WTC11 (cell line): ENCODE data around the gene NCOA3. TPM values are rescaled to one million over a fixed set of nuclear protein-coding genes. Genes with fewer than 3 reads are reported as not detected.
A peak's percentile ranks its signal among the peaks of the same experiment; 100 is the strongest.

Experiments
- ATAC-seq: fragments of 200-7000 bp; cut with Tn5 transposase; 2 replicates; pipeline ENCODE4 v1.10.0; 2021; ENCODE audit warnings: mild to moderate bottlenecking, moderate library complexity
- CTCF ChIA-PET: fragments of 300-600 bp; sonication (Branson Sonifier 250); formaldehyde crosslinking; loops from one replicate; lab custom pipeline; 2021; ENCODE audit warnings: antibody characterized with exemption; lab: Charles Lee
- POLR2A ChIA-PET: fragments of 350-600 bp; sonication (Branson Sonifier 250); formaldehyde crosslinking; loops from one replicate; lab custom pipeline; 2021; ENCODE audit warnings: antibody characterized with exemption; lab: Charles Lee
- DNase-seq: peaks from one replicate; pipeline ENCODE4 v3.0.0; 2021; ENCODE audit warnings: low spot score
- H3K27ac Mint-ChIP-seq: 2 replicates; pipeline ENCODE4 v1.8.0; 2021; ENCODE audit warnings: mixed read lengths
- H3K27me3 Mint-ChIP-seq: 2 replicates; pipeline ENCODE4 v1.8.0; 2021; ENCODE audit warnings: low read depth, mild to moderate bottlenecking, moderate library complexity, mixed read lengths
- H3K36me3 Mint-ChIP-seq: 2 replicates; pipeline ENCODE4 v1.8.0; 2021; ENCODE audit warnings: mixed read lengths
- H3K4me1 Mint-ChIP-seq: 2 replicates; pipeline ENCODE4 v1.8.0; 2022; ENCODE audit warnings: mixed read lengths
- H3K4me3 Mint-ChIP-seq: 2 replicates; pipeline ENCODE4 v1.8.0; 2021; ENCODE audit warnings: mild to moderate bottlenecking, moderate library complexity, mixed read lengths
- H3K9me3 Mint-ChIP-seq: 2 replicates; pipeline ENCODE4 v1.8.0; 2021; ENCODE audit warnings: mixed read lengths
- EMX1 ChIP-seq: fragments of 250-450 bp; sonication (Bioruptor Pico); IDR thresholded peaks from 2 replicates; pipeline ENCODE4 v1.8.0; 2021; ENCODE audit warnings: mild to moderate bottlenecking
- ESRRA ChIP-seq: sonication (generic); formaldehyde crosslinking; IDR thresholded peaks from 2 replicates; pipeline ENCODE4 v1.8.1; 2022; ENCODE audit warnings: mild to moderate bottlenecking, missing genetic modification reagents, borderline replicate concordance
- GTF2I ChIP-seq: fragments of 250-450 bp; sonication (Bioruptor Pico); conservative IDR thresholded peaks from 2 replicates; pipeline ENCODE4 v1.4.0; 2021; ENCODE audit warnings: mild to moderate bottlenecking
- HMGA2 ChIP-seq: fragments of 250-450 bp; sonication (Bioruptor Pico); IDR thresholded peaks from 2 replicates; pipeline ENCODE4 v1.4.0; 2021; ENCODE audit warnings: mild to moderate bottlenecking, moderate library complexity
- JAZF1 ChIP-seq: fragments of 250-450 bp; sonication (Bioruptor Pico); IDR thresholded peaks from 2 replicates; pipeline ENCODE4 v1.9.0; 2021; ENCODE audit warnings: moderate library complexity, mild to moderate bottlenecking, inconsistent platforms
- TCF7 ChIP-seq: sonication (generic); formaldehyde crosslinking; IDR thresholded peaks from 2 replicates; pipeline ENCODE4 v1.8.0; 2022; ENCODE audit warnings: mild to moderate bottlenecking, low read depth, missing genetic modification reagents, moderate library complexity
- TEAD1 ChIP-seq: sonication (generic); formaldehyde crosslinking; IDR thresholded peaks from 2 replicates; pipeline ENCODE4 v1.8.0; 2022; ENCODE audit warnings: mild to moderate bottlenecking, missing genetic modification reagents
- ZNF138 ChIP-seq: sonication (generic); formaldehyde crosslinking; conservative IDR thresholded peaks from 2 replicates; pipeline ENCODE4 v1.8.1; 2022; ENCODE audit warnings: mild to moderate bottlenecking, moderate library complexity, missing genetic modification reagents
- ZNF232 ChIP-seq: sonication (generic); formaldehyde crosslinking; IDR thresholded peaks from 2 replicates; pipeline ENCODE4 v1.8.0; 2022; ENCODE audit warnings: mild to moderate bottlenecking, missing genetic modification reagents
- ZNF263 ChIP-seq: sonication (generic); formaldehyde crosslinking; IDR thresholded peaks from 2 replicates; pipeline ENCODE4 v1.8.1; 2022; ENCODE audit warnings: low read depth, mild to moderate bottlenecking, moderate library complexity, missing genetic modification reagents
- ZNF317 ChIP-seq: sonication (generic); formaldehyde crosslinking; IDR thresholded peaks from 2 replicates; pipeline ENCODE4 v1.8.1; 2023; ENCODE audit warnings: low read depth, mild to moderate bottlenecking, moderate library complexity, missing genetic modification reagents, borderline replicate concordance
- total RNA-seq: library from RNA; stranded (reverse); gene quantifications from 3 replicates; pipeline ENCODE4 v1.2.3, GENCODE V29; 2021
- TF ChIP-seq, protein P1 (sequence below): fragments of 250-450 bp; sonication (Bioruptor Pico); IDR thresholded peaks from 2 replicates; pipeline ENCODE4 v1.8.0; 2021; ENCODE audit warnings: mild to moderate bottlenecking
- TF ChIP-seq, protein P2 (sequence below): sonication (generic); formaldehyde crosslinking; conservative IDR thresholded peaks from 2 replicates; pipeline ENCODE4 v1.8.1; 2023; ENCODE audit warnings: mild to moderate bottlenecking, low read depth, missing genetic modification reagents, moderate library complexity
- TF ChIP-seq, protein P3 (sequence below): sonication (generic); formaldehyde crosslinking; conservative IDR thresholded peaks from 2 replicates; pipeline ENCODE4 v1.8.1; 2022; ENCODE audit warnings: mild to moderate bottlenecking, missing genetic modification reagents
- TF ChIP-seq, protein P4 (sequence below): sonication (generic); formaldehyde crosslinking; IDR thresholded peaks from 2 replicates; pipeline ENCODE4 v1.8.0; 2022; ENCODE audit warnings: mild to moderate bottlenecking, missing genetic modification reagents
- TF ChIP-seq, protein P5 (sequence below): fragments of 250-450 bp; sonication (Bioruptor Pico); conservative IDR thresholded peaks from 2 replicates; pipeline ENCODE4 v1.9.0; 2021; ENCODE audit warnings: mild to moderate bottlenecking
- TF ChIP-seq, protein P6 (sequence below): fragments of 200-600 bp; IDR thresholded peaks from 2 replicates; pipeline ENCODE4 v1.8.0; 2022; ENCODE audit warnings: antibody characterized with exemption
- TF ChIP-seq, protein P7 (sequence below): sonication (generic); formaldehyde crosslinking; IDR thresholded peaks from 2 replicates; pipeline ENCODE4 v1.8.1; 2023; ENCODE audit warnings: mild to moderate bottlenecking, missing genetic modification reagents, borderline replicate concordance

Gene NCOA3
- total RNA-seq, 1 experiment from 2014 or later: 25.2 TPM

DNA sequence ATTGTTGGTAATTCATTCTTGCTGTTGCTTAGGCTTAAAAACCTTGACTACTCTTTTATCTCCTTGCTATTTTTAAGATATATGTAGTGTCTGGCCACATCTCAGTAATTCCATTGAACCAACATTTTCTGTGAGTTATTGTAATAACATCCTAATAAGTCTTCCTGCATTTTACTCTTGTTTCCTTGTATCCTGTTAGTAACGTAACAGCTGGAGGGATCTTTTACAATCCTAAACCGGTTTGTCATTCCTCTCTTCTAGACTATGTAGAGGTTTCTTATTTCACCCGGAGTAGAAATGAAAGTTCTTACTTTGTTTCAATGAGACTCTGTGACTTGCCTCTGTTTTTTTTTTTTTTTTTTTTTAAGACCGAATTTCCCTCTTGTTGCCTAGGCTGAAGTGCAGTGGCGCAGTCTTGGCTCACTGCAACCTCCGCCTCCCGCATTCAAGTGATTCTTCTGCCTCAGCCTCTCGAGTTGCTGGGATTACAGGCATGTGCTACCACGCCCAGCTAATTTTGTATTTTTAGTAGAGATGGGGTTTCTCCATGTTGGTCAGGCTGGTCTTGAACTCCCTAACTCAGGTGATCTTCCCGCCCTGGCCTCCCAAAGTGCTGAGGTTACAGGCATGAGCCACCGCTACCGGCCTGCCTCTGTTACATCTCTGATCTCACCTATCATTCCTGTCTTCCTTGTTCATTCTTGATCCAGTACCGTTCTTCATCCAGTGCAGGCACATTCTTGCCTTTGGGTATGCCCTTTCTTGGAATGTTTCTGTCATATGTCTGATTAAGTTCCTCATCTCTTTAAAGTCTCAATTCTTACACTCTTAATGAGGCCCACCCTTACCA lies 44.7 kb downstream of the NCOA3 start:
- Mint-ChIP-seq H3K4me1 (peaks cover 55% of the 10 kb centered on the region), H3K36me3 (no peaks in the 10 kb centered on the region)
- POLR2A ChIA-PET: no interaction called here
- no peak for TF ChIP-seq ESRRA
- TF ChIP-seq, protein P1, sequence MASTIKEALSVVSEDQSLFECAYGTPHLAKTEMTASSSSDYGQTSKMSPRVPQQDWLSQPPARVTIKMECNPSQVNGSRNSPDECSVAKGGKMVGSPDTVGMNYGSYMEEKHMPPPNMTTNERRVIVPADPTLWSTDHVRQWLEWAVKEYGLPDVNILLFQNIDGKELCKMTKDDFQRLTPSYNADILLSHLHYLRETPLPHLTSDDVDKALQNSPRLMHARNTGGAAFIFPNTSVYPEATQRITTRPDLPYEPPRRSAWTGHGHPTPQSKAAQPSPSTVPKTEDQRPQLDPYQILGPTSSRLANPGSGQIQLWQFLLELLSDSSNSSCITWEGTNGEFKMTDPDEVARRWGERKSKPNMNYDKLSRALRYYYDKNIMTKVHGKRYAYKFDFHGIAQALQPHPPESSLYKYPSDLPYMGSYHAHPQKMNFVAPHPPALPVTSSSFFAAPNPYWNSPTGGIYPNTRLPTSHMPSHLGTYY (CRISPR knock-in tag): no peak
- TF ChIP-seq TEAD1 (CRISPR knock-in tag): no peak
- no peak for TF ChIP-seq GTF2I (CRISPR knock-in tag)
- TF ChIP-seq ZNF232 (CRISPR knock-in tag): no peak
- TF ChIP-seq, protein P2, sequence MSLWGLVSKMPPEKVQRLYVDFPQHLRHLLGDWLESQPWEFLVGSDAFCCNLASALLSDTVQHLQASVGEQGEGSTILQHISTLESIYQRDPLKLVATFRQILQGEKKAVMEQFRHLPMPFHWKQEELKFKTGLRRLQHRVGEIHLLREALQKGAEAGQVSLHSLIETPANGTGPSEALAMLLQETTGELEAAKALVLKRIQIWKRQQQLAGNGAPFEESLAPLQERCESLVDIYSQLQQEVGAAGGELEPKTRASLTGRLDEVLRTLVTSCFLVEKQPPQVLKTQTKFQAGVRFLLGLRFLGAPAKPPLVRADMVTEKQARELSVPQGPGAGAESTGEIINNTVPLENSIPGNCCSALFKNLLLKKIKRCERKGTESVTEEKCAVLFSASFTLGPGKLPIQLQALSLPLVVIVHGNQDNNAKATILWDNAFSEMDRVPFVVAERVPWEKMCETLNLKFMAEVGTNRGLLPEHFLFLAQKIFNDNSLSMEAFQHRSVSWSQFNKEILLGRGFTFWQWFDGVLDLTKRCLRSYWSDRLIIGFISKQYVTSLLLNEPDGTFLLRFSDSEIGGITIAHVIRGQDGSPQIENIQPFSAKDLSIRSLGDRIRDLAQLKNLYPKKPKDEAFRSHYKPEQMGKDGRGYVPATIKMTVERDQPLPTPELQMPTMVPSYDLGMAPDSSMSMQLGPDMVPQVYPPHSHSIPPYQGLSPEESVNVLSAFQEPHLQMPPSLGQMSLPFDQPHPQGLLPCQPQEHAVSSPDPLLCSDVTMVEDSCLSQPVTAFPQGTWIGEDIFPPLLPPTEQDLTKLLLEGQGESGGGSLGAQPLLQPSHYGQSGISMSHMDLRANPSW (CRISPR knock-in tag): no peak
- TF ChIP-seq, protein P3, sequence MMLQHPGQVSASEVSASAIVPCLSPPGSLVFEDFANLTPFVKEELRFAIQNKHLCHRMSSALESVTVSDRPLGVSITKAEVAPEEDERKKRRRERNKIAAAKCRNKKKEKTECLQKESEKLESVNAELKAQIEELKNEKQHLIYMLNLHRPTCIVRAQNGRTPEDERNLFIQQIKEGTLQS (CRISPR knock-in tag): no peak
- TF ChIP-seq TCF7 (CRISPR knock-in tag): no peak
- TF ChIP-seq, protein P4, sequence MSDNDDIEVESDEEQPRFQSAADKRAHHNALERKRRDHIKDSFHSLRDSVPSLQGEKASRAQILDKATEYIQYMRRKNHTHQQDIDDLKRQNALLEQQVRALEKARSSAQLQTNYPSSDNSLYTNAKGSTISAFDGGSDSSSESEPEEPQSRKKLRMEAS (CRISPR knock-in tag): no peak
- no peak for TF ChIP-seq JAZF1
- no peak for TF ChIP-seq ZNF317 (CRISPR knock-in tag)
- TF ChIP-seq, all 79 proteins: peak for 0
- no peaks in the 10 kb centered on the region for H3K27me3 Mint-ChIP-seq
- peak overlapping the region; percentile 54 for H3K27ac Mint-ChIP-seq
- CTCF ChIA-PET: interaction anchor here (2.5 kb wide), 1 partner anchor 11 kb away, joined by 16 read pairs; no protein-coding TSS in a partner anchor
- ATAC-seq: no peak
- no peak overlapping the region for H3K4me3 Mint-ChIP-seq
- H3K9me3 Mint-ChIP-seq: no peaks in the 10 kb centered on the region
- no peak for DNase-seq

DNA sequence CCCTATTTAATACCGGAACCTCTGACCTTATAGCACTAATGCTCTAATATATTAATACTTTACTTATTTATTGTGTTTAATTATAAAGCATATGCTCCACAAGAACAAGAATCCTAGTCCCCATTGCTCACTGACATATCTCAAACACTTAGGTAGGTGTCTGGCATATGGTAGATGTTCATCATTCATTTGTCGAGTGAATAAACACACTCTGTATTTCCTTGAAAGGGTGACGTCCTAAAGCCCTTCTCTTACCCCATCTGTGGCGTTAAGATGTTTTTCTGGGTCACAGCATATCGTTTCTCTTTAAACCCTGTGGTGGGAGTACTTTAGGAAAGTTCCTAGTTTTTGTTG lies 45.3 kb downstream of the NCOA3 start:
- ATAC-seq (no peak), DNase-seq (no peak)
- Mint-ChIP-seq H3K36me3 (no peaks in the 10 kb centered on the region), H3K9me3 (no peaks in the 10 kb centered on the region), H3K27ac (no peak overlapping the region), H3K4me1 (peaks cover 54% of the 10 kb centered on the region), H3K27me3 (no peaks in the 10 kb centered on the region), H3K4me3 (no peak overlapping the region)
- no peak for TF ChIP-seq ZNF138 (CRISPR knock-in tag)
- TF ChIP-seq HMGA2: peak; percentile 38; the same call in 1 of the 2 replicates
- no peak for TF ChIP-seq EMX1
- ChIA-PET CTCF (no interaction called here), POLR2A (no interaction called here)

DNA sequence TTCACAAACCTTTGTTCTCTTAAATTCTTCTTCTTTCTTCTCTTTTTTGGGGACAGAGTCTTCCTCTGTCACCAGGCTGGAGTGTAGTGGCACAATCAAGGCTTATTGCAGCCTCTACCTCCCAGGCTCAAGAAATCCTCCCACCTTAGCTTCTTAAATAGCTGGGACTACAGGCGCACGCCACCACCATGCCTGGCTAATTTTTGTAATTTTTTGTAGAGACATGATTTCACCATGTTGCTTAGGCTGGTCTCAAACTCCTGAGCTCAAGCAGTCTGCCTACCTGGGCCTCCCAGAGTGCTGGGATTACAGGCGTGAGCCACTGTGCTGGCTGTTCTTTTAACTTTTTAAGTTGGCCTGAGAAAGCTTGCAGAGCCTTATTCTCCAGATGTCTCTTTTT lies 48.0 kb downstream of the NCOA3 start:
- Mint-ChIP-seq H3K4me3 (no peak overlapping the region), H3K9me3 (no peaks in the 10 kb centered on the region), H3K27ac (peak overlapping the region; percentile 9; the same call in 1 of the 2 replicates), H3K4me1 (peaks cover 39% of the 10 kb centered on the region), H3K36me3 (peaks cover 5% of the 10 kb centered on the region), H3K27me3 (no peaks in the 10 kb centered on the region)
- TF ChIP-seq TCF7 (CRISPR knock-in tag): no peak
- TF ChIP-seq, protein P5, sequence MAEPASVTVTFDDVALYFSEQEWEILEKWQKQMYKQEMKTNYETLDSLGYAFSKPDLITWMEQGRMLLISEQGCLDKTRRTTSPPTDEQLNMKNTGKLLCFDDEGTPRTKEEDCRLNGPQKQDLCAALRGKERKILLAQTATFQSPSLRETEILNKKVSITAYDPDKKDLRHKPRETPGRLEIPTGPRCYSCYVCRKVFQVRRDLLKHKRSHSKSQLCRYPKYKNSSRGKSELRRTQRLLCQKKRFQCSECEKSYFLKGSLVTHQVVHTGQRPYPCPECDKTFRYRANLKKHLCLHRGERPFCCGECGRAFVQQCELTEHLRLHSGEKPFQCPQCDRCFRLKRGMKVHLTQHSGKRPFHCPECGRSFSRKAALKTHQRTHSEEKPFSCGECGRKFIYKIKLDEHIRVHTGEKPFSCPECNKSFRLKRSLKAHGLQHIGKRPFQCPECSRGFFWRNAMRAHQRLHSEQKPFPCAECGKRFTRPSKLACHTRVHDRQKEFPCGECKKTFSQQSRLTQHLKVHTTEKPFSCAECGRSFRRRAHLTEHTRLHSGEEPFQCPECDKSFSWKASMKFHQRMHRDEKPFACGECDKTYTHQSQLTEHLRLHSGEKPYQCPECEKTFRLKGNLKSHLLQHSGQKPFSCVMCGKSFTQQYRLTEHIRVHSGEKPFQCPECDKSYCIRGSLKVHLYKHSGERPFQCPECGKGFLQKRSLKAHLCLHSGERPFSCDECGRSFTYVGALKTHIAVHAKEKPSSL (CRISPR knock-in tag): no peak
- no peak for TF ChIP-seq ZNF263 (CRISPR knock-in tag)
- TF ChIP-seq, protein P6, sequence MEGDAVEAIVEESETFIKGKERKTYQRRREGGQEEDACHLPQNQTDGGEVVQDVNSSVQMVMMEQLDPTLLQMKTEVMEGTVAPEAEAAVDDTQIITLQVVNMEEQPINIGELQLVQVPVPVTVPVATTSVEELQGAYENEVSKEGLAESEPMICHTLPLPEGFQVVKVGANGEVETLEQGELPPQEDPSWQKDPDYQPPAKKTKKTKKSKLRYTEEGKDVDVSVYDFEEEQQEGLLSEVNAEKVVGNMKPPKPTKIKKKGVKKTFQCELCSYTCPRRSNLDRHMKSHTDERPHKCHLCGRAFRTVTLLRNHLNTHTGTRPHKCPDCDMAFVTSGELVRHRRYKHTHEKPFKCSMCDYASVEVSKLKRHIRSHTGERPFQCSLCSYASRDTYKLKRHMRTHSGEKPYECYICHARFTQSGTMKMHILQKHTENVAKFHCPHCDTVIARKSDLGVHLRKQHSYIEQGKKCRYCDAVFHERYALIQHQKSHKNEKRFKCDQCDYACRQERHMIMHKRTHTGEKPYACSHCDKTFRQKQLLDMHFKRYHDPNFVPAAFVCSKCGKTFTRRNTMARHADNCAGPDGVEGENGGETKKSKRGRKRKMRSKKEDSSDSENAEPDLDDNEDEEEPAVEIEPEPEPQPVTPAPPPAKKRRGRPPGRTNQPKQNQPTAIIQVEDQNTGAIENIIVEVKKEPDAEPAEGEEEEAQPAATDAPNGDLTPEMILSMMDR: no peak
- TF ChIP-seq, protein P7, sequence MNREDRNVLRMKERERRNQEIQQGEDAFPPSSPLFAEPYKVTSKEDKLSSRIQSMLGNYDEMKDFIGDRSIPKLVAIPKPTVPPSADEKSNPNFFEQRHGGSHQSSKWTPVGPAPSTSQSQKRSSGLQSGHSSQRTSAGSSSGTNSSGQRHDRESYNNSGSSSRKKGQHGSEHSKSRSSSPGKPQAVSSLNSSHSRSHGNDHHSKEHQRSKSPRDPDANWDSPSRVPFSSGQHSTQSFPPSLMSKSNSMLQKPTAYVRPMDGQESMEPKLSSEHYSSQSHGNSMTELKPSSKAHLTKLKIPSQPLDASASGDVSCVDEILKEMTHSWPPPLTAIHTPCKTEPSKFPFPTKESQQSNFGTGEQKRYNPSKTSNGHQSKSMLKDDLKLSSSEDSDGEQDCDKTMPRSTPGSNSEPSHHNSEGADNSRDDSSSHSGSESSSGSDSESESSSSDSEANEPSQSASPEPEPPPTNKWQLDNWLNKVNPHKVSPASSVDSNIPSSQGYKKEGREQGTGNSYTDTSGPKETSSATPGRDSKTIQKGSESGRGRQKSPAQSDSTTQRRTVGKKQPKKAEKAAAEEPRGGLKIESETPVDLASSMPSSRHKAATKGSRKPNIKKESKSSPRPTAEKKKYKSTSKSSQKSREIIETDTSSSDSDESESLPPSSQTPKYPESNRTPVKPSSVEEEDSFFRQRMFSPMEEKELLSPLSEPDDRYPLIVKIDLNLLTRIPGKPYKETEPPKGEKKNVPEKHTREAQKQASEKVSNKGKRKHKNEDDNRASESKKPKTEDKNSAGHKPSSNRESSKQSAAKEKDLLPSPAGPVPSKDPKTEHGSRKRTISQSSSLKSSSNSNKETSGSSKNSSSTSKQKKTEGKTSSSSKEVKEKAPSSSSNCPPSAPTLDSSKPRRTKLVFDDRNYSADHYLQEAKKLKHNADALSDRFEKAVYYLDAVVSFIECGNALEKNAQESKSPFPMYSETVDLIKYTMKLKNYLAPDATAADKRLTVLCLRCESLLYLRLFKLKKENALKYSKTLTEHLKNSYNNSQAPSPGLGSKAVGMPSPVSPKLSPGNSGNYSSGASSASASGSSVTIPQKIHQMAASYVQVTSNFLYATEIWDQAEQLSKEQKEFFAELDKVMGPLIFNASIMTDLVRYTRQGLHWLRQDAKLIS (CRISPR knock-in tag): no peak
- DNase-seq (no peak), ATAC-seq (no peak)
- ChIA-PET POLR2A (no interaction called here), CTCF (interaction anchor here (1.4 kb wide), 1 partner anchor 15 kb away, joined by 5 read pairs; no protein-coding TSS in a partner anchor)
